CD4-positive, alpha-beta T cell treated with Interleukin-4 for 4 hours (primary cell): Measurements from ENCODE around the gene RAI1.

Experiments
- DNase-seq: peaks from one replicate; pipeline ENCODE4 v3.0.0-alpha.2; 2020

The RAI1 gene

GRCh38 chr17:17736205-17737183, 55.2 kb downstream of the RAI1 start:
- DNase-seq, result no peak

GRCh38 chr17:17737961-17738894, 57.0 kb downstream of the RAI1 start:
- no peak for DNase-seq

GRCh38 chr17:17738901-17739300, 57.6 kb downstream of the RAI1 start:
- no peak for DNase-seq

- no peak for DNase-seq
Measured at GRCh38 chr17:17739388-17740066, 58.3 kb downstream of the RAI1 start.

DNA sequence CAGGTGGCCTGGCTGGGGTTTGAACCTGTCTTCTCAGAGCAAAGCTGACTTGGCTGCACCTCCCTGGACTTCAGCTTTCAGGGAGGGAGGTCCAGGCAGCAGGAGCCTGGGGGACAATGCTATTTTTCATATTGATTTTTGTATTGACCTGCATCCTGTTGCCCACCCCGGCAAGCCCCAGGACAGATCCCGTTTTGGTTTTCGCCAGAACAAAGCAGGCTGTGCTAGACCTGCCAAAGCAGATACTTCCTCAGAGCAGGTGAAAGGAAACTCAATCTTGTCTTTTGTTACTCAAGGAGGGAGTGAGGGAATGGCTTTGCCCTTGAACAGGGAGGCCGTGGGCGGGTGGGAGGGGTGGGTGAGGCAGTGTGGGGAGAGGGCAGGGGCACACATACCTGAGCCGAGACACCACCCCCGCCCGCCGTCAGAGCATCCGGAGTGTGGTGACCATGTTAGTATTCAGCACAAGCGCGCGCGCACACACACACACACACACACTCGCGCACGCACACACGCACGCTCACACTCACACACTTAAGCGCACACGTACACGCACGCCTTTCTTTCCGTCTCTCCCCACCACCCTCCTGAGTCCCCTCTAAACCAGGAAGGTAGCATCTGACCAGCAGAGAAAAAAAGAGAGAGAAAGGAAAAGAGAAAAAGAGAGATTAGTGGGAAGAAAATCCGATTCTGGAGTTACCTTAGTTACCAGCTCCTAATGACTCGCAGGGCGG, 59.5 kb downstream of the RAI1 start:
- peak; percentile 63 for DNase-seq

DNA sequence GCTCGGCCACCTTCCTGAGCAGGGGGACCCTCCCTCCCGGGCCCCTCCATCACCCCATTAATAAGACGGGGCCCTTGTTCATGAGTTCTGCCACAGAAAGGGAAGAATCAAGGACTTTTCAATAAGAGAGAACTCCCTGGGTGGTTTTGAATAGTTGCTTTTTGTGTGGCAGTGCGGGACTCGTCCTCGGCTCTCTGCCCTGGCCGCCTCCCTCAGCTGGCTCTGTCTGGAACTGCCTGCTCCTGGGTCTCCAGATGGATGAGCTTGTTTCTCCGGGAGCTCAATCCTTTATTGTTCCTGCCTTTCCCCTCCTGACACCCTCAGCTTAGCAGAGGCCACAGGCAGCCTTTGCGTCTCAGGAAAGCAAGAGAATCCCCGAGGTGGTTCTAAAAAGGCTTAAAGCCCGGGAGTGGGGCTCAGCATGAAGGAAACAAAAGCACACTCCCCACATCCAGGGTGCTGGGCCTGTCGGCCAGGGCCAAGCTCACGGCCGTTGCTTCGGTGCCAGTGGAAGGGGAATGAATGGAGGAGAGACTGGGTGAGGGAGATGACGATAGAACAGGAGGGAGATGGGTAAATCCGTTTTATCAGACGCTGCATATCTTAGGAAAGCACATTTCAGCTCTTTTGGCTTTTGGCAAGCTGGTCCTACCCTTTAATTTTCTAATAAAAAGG, 60.2 kb downstream of the RAI1 start:
- no peak for DNase-seq

- DNase-seq, result no peak
Measured at GRCh38 chr17:17742133-17742621, 60.9 kb downstream of the RAI1 start.

GRCh38 chr17:17742688-17743390, 61.6 kb downstream of the RAI1 start:
- DNase-seq, result no peak

DNA sequence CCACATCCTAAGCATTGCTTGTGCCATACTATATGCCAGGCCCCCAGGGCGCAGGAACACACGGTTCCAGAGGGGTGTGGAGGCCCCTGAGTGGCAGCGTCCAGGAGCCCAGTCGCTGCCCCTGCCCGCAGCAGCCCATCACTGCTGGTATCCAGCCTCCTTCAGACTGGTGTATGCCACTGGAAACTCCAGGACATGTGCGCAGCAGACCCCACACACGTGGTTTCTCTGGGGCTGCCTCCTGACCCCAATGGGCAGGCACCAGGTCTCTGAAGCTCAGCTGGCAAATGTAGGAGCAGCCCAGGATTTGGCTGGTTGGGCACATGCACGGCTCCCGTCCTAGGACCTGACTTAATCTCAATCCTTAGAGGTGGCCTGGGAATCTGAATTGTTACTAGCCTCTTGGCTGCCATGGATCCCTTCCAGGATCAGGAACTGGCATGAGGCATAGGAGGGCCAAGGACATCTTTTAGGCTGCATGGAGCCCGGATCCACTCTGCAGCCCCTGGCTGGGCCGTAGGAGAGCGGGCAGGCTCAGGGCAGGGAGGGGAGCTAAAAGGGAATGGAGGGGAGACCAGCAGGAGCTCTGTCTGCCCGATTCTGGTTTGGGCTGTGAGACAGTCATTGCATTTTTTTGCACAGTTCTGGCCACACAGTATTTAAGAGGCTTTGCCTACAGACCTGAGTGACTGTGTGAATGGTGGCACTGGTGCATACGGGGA, 62.3 kb downstream of the RAI1 start:
- no peak for DNase-seq

DNA sequence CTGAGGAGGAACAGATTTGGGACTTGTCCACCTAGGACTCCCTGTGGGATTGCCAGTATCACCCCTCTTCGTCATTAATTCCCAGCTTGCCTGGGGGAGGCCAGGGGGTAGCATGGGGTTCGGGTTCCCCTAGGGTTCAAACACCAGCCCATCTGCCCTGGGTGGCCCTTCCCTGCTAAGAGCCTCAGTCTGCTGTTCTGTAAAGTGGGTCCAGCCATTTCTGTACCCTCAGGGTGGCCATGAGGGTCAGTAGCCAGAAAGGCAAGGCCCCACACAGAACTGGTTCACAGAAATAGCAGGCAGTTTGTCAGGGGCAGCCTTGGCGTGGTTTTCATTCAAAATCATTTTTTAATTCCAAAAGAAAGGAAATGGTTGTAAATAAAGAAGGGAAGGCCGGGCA, 62.9 kb downstream of the RAI1 start:
- no peak for DNase-seq

GRCh38 chr17:17745476-17746455, 64.5 kb downstream of the RAI1 start:
- no peak for DNase-seq

DNA sequence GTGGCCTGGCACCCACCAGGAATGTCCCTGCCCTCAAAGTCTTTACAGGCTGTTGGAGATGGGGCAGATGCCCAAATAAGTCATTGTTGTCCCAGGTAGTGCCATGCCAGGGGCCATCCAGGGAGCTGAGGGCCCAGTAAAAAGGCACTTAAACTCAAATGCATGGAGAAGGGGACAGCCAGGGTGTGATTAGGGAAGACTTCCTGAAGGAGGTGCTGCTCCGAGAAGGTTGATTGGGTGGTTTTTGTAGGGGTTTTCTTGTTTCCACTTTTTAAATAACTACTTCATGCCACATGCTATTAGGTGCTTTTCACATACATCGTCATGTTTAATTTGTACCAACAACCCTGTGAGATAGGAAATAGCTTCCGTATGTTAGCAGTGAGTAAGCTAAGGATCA, 66.9 kb downstream of the RAI1 start:
- DNase-seq, result no peak

GRCh38 chr17:17748604-17749003, 67.3 kb downstream of the RAI1 start:
- DNase-seq, result no peak

GRCh38 chr17:17749025-17749772, 67.9 kb downstream of the RAI1 start:
- no peak for DNase-seq

DNA sequence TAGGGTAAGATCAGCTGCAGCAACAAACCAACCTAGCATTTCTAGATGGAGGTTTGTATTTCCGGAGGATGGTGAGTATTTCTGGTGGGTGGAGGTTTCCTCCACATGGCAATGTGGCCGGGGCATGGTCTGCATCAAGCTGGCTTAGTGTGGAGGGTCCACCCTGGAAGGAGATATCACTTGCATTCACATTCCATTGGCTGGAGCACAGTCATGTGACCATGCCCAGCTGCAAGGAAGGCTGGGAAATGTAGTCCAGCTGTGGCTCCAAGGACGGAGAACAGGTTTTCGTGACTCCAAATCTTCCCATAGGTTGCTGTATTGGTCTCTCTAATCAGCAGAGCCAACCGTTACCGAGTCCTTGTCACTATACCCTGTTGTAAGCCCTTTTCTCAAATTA, 68.7 kb downstream of the RAI1 start:
- peak; percentile 58 for DNase-seq

DNA sequence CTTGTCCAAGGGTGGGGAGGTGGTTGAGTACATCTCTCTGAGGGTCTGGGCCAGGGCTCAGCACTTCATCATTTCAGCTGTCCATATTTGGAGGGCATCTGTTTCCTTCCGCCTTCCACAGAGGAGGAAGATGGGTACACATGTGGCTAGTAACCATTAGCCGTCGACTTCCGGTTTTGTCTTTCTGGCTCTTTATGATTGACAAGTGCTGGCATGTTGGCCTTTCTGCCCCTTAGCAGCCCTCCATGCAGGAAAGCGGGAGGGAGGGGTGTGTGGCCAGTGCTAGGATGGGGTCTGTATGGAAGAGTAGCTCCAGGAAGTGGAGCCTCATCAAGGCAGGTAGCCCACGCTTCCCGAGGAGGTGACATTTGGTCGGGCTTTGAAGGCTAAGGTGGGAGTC, 69.6 kb downstream of the RAI1 start:
- DNase-seq, result peak; percentile 69

DNA sequence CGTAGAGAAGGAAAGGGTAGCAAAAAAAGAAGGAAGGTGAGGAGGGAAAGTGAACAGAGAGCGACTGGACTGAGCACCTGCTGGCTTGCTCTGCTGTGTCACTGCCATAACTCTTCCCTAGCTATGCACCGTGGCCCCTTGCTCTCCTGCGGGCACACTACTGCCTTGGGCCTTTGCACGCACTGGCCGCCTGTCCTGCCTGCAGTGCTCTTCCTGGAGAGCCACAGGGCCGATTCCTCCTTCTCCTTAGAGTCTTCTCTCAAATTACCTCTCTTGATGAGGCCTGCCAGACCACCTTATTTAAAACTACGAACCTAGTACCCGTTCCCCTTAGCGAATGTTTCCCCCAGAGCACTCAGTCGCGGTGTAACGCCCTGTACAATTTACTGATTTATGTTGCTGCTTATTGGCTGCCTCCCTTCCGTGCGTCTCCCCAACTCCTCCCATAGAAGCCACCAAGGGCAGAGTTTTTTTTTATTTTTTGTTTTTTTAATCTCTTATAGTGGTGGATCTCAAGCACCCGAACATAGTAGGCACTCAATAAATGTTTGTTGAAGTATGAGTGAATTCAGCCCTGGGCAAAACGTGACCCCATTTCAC, 70.3 kb downstream of the RAI1 start:
- peak; percentile 79 for DNase-seq
